ENCODE measurements around the gene ANGPT4.

DNA sequence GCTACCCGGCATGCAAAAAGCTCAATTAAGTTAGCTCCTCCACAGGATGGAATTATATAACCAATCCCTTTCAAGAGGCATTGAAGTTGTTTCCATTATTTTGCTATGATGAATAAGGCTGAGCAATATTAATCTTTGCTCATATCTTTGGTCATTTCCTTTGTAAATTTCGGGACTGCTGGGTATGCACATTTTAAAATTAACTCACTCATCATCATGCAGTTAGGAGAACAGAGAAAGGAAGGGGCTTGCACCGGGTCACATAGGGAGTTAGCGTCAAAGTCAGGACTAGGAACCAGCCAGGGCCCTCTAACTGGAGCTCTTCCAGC is 83.0 kb downstream of the ANGPT4 start:
- TF ChIP-seq, protein P1, sequence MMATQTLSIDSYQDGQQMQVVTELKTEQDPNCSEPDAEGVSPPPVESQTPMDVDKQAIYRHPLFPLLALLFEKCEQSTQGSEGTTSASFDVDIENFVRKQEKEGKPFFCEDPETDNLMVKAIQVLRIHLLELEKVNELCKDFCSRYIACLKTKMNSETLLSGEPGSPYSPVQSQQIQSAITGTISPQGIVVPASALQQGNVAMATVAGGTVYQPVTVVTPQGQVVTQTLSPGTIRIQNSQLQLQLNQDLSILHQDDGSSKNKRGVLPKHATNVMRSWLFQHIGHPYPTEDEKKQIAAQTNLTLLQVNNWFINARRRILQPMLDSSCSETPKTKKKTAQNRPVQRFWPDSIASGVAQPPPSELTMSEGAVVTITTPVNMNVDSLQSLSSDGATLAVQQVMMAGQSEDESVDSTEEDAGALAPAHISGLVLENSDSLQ (IDR thresholded peaks at IDR 0.05), result no peak
- TF ChIP-seq, protein P2, sequence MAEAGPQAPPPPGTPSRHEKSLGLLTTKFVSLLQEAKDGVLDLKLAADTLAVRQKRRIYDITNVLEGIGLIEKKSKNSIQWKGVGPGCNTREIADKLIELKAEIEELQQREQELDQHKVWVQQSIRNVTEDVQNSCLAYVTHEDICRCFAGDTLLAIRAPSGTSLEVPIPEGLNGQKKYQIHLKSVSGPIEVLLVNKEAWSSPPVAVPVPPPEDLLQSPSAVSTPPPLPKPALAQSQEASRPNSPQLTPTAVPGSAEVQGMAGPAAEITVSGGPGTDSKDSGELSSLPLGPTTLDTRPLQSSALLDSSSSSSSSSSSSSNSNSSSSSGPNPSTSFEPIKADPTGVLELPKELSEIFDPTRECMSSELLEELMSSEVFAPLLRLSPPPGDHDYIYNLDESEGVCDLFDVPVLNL (IDR thresholded peaks at IDR 0.05; ENCODE audit: low read depth, low read length), result no peak
- TF ChIP-seq, protein P3, sequence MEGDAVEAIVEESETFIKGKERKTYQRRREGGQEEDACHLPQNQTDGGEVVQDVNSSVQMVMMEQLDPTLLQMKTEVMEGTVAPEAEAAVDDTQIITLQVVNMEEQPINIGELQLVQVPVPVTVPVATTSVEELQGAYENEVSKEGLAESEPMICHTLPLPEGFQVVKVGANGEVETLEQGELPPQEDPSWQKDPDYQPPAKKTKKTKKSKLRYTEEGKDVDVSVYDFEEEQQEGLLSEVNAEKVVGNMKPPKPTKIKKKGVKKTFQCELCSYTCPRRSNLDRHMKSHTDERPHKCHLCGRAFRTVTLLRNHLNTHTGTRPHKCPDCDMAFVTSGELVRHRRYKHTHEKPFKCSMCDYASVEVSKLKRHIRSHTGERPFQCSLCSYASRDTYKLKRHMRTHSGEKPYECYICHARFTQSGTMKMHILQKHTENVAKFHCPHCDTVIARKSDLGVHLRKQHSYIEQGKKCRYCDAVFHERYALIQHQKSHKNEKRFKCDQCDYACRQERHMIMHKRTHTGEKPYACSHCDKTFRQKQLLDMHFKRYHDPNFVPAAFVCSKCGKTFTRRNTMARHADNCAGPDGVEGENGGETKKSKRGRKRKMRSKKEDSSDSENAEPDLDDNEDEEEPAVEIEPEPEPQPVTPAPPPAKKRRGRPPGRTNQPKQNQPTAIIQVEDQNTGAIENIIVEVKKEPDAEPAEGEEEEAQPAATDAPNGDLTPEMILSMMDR (IDR thresholded peaks at IDR 0.05 in 2 of 3, conservative IDR thresholded peaks at IDR 0.05 in 1 of 3; ENCODE audit: control insufficient read depth in 2 of 3, extremely low read depth in 1 of 3, insufficient read depth in 1 of 3, low read depth in 3 of 3, low read length in 3 of 3), result no peak
